T-helper 2 cell treated with Interferon-gamma antibody and Interleukin-4, amounts not matched to agents 100 ng/mL and 5 ng/mL, for 36 hours (primary cell): ENCODE data around the gene ECI1. TPM values are rescaled to one million over a fixed set of nuclear protein-coding genes. Genes with fewer than 3 reads are reported as not detected.

ENCODE experiments used
- intact Hi-C: fragments of 100-400 bp; cut with micrococcal nuclease; formaldehyde crosslinking; loops from one replicate; pipeline ENCODE4 v1.15.1; 2023
- total RNA-seq: library from RNA; stranded (reverse); gene quantifications from 2 replicates; pipeline ENCODE4 v1.2.3, GENCODE V29; 2022

Gene ECI1
- total RNA-seq, 1 donor from 2014 or later = 30.2 TPM

DNA sequence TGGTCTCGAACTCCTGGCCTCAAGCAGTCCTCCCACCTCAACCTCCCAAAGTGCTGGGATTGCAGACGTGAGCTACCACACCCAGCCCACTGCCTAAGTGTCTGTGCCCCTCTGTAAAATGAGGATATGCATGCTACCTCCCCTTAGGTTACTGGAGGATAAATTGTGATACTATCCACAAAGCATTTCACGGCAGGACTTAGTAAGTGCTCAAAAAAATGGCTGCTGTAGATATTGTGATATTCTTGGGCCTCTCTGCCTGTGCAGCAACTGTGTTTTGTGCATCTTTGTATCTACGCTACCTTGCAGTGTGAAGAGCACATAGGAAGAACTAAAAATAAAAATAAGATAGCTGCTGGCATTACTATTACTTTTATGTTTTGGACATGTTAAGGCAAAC, 53.1 kb downstream of the ECI1 start:
- intact Hi-C loops = no loop called here

DNA sequence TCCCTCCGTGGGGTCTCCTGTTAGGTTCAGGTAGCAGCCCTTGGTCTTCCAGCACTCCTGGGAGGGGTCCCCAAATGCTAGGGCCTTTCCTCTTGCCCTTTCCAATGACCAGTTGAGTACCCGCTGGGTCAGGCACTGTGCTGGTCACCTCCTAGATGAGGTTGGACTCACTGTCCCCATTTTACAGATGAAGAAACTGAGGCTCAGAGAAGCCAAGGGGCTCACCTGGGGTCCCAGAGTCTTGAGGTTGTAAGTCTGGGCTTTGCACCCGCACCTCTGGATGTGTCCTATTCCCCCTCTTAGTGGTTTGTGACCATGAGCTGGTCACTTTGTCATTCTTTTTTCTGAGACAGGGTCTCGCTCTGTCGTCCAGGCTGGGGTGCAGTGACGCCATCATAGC, 53.6 kb downstream of the ECI1 start:
- intact Hi-C loops = no loop called here

DNA sequence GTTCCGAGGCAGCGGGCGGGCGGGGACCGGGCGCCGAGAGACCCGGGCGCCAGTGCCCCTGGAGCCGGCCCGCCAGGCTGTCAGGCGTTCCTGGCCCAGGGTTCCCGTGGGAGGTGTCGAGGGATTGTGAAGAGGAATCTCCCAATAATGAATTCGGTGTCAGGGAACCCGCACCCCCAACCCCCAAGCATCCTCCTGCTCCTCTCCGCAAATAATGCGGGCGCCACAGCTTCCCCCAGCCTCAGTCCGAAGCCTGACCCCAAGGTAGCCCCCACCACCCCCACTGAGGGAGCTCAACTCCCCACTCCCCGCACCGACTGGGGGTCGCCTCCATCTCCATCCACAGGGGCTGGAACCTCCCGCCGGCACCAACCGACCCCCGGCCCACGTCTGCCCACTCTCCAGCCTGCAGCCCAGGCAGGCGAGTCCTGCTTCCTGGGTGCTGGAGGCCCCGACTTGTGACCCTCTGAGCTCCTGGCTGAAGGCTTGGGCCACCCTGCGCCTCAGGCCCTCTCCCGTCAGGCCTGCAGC, 54.3 kb downstream of the ECI1 start:
- intact Hi-C loops = no loop called here

DNA sequence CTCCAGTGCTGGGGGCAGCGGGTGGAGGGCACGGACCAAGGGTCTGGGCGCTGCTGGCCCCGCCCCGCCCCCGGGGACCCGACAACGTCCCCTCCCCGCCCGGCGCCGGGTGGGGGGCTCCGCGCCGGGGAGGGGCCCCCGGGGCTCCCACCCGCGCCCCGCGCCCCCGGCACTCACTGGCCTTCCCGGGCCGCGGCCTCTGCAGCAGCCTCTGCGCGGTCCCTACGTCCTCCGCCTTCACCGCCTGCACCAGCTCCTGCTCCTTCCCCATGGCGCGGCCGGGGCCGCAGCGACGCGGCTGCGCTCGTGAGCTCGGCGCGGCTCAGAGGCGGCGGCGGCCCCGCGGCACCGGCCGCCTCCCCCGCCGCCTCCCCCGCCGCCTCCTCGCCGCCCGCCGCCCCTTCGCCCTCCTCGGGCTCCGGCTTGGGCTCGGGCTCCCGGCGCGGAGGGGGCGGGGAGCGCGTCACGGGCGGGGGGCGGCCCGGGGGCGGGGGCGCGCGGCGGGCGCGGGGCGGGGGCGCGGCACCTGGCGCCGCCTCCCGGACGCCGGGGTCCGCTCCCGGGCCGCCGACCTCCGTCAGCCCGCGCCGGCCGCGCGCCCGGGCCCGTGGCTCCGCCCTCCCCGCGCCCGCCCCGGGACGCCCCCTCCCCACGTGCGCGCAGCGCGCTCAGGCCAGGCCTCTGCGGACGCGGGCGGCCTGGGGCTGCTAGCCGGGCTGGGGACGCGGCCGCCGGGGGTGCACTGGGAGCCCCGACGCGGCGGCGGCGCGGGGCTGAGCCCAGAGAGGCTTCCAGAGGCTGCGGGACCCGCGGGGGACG, 55.0 kb downstream of the ECI1 start, which contains the start of gene CASKIN1:
Gene CASKIN1, minus strand, starts transcription at position 444 of the 819 bp plus-strand sequence. Its CDS starts 173 bp downstream, at position 271.
- intact Hi-C loops = no loop called here

GRCh38 chr16:2195322-2196161, 55.8 kb downstream of the ECI1 start:
- intact Hi-C loops = loop anchor here (2.0 kb wide), 1 partner anchor 305 kb away; no protein-coding TSS in a partner anchor

DNA sequence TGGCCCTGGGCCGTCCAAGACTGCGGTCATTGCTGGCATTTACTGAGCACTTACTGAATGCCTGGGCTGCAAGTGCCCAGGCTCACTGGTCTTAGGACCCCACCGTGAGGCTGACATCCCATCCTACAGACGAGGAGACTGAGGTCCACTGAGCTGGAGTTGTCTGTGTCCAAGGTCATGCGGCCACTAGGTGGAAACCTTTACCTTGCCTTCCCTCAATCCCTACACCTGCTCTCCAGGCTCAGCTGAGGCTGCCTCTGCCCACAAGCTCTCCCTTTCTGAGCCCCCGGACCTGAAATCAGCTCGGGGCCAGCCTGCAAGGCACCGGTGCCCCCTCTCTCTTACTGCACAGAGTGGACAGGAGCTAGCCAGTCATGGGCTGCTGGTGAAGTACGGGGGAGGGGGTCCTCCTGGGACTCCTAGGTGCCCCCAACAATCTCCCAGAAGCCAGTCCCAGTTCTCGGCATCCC, 56.5 kb downstream of the ECI1 start:
- intact Hi-C loops = loop anchor here (2.0 kb wide), 1 partner anchor 306 kb away; no protein-coding TSS in a partner anchor

- intact Hi-C loops = loop anchor here (2.0 kb wide), 1 partner anchor 307 kb away; no protein-coding TSS in a partner anchor
Observed at GRCh38 chr16:2194166-2194834, 57.1 kb downstream of the ECI1 start.

- intact Hi-C loops = no loop called here
Observed at GRCh38 chr16:2191446-2191706, 60.0 kb downstream of the ECI1 start.

DNA sequence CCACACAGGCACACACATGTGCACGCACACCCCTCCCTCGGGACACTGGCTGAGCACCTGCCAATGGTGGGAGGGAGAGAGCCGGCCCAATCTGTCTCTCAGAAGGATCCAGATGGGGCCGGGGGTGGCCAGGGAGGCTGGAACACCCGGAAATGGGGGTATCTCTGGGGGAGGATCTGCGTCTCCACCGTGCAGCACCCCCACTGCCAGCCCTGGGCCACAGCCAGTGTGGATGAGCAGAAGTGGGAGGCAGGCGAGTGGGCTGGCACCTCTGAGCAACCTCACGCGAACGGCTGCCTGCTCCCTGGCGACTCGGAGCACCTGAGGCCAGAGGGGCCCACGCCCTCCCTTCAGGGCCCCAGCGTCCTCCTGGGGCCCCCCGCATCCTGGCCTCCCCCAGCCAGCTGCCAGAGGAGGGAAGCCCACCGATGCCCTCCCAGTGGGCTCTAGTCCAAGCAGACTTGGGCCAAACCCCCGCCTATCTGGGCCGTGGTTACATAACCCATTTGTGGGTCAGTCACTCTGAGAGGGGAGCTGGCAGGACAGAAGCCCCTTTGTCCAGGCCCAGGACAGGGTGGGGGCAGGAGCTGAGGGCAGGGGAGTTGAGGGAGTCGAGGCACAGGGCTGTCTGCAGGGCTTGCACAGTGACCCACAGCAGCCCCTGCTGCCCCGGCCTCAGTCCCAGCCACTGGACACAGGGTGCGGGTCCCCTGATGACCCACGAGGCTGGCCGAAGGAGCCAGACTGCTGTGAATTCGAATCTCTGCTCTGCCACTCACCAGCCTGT, 60.5 kb downstream of the ECI1 start:
- intact Hi-C loops = no loop called here

GRCh38 chr16:2190002-2190658, 61.3 kb downstream of the ECI1 start:
- intact Hi-C loops = no loop called here

Other genes starting within 250 kb of the ECI1 start
- gene ZNF598, start 241.8 kb downstream of the ECI1 start, total RNA-seq = 58.9 and 63.6 TPM in 2 replicates
- gene NPW, start 231.8 kb downstream of the ECI1 start, total RNA-seq = 0.70 and 0.80 TPM in 2 replicates
- gene NHERF2, start 224.7 kb downstream of the ECI1 start, total RNA-seq = 2.2 and 3.1 TPM in 2 replicates
- 32.9 and 33.2 TPM in 2 replicates for gene NTHL1, start 203.8 kb downstream of the ECI1 start, total RNA-seq
- gene TSC2, start 203.6 kb downstream of the ECI1 start, total RNA-seq = 96.9 and 110 TPM in 2 replicates
- 68.5 and 77.3 TPM in 2 replicates for gene PKD1, start 115.7 kb downstream of the ECI1 start, total RNA-seq
- gene RAB26, start 103.0 kb downstream of the ECI1 start, total RNA-seq = 0.59 TPM in 1 of 2 replicates, not detected in the other
- gene TRAF7, start 95.8 kb downstream of the ECI1 start, total RNA-seq = 57.6 and 62.8 TPM in 2 replicates
- gene CASKIN1, start 55.0 kb downstream of the ECI1 start, total RNA-seq = 0.16 and 0.20 TPM in 2 replicates
- gene MLST8, start 46.1 kb downstream of the ECI1 start, total RNA-seq = 38.4 and 39.4 TPM in 2 replicates
- gene BRICD5, start 40.7 kb downstream of the ECI1 start, total RNA-seq = 10.6 and 12.1 TPM in 2 replicates
- gene PGP, start 36.7 kb downstream of the ECI1 start, total RNA-seq = 24.4 and 26.1 TPM in 2 replicates
- 30.3 and 30.9 TPM in 2 replicates for gene E4F1, start 28.0 kb downstream of the ECI1 start, total RNA-seq
- 2.6 and 2.8 TPM in 2 replicates for gene DNASE1L2, start 15.1 kb downstream of the ECI1 start, total RNA-seq
- gene RNPS1, start 16.5 kb upstream of the ECI1 start, total RNA-seq = 299 and 307 TPM in 2 replicates
- gene ABCA3, start 89.1 kb upstream of the ECI1 start, total RNA-seq = 6.6 and 7.0 TPM in 2 replicates
- 63.2 and 64.7 TPM in 2 replicates for gene CCNF, start 177.9 kb upstream of the ECI1 start, total RNA-seq
- 21.6 and 26.6 TPM in 2 replicates for gene TEDC2, start 208.5 kb upstream of the ECI1 start, total RNA-seq
- not detected in 2 replicates for gene NTN3, start 219.7 kb upstream of the ECI1 start, total RNA-seq
- 11.3 and 11.5 TPM in 2 replicates for gene TBC1D24, start 223.5 kb upstream of the ECI1 start, total RNA-seq